NOMO-1 treated with dmso at 0.1 percent for 144 hours (cell line): ENCODE results near the gene CHN2.

Experiments used
- DNase-seq: peaks from one replicate; lab custom pipeline; 2025; ENCODE audit not compliant: unreplicated experiment; lab: John Stamatoyannopoulos, UW

CHN2 gene

GRCh38 chr7:29485339-29486190, 291.0 kb downstream of the CHN2 start:
- no peak for DNase-seq

GRCh38 chr7:29486191-29486700, 291.7 kb downstream of the CHN2 start:
- no peak for DNase-seq

DNA sequence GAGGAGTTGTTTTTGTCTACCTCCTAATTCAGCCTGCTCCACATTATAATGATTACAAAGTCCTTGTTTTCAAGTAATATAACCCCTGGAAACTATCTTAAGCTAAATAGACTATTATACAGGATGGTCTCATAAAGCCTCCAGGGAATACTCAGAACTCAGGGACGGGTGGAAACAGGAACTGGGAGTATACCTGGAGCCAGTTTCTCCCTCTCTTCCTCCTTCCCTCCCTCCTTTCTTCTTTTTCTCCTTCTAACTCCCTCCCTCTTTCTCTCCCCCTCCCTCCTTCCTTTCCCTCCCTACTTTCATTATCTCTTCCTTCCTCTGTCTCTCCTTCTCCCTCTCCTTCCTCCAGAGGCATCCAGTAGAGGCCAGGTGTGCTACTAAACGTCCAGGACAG, 292.8 kb downstream of the CHN2 start:
- DNase-seq: no peak

GRCh38 chr7:29488203-29488970, 293.8 kb downstream of the CHN2 start:
- no peak for DNase-seq

- no peak for DNase-seq
Observed at GRCh38 chr7:29488977-29489376, 294.4 kb downstream of the CHN2 start.

- no peak for DNase-seq
Observed at GRCh38 chr7:29490094-29490607, 295.6 kb downstream of the CHN2 start.

DNA sequence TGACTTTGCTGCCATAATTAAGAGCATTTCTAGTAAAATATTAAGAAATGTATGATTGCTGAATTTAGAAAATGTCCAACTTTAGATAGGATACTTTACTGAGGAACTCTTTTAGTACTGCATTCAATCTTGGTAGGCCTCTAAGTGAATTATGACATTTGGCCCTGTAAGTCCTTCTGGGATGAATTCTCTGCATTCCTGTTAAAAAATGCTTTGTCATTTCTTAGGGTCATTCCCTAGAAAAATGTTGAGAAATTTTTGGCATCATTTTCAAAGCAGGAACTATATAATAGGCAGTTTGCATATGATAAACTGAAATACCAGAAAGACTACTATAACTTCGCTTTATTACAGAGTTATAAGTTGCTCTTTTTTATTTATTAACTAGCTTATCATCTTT, 299.8 kb downstream of the CHN2 start:
- no peak for DNase-seq

GRCh38 chr7:29495653-29496052, 301.1 kb downstream of the CHN2 start:
- no peak for DNase-seq

GRCh38 chr7:29496355-29497020, 301.9 kb downstream of the CHN2 start:
- DNase-seq: no peak

DNA sequence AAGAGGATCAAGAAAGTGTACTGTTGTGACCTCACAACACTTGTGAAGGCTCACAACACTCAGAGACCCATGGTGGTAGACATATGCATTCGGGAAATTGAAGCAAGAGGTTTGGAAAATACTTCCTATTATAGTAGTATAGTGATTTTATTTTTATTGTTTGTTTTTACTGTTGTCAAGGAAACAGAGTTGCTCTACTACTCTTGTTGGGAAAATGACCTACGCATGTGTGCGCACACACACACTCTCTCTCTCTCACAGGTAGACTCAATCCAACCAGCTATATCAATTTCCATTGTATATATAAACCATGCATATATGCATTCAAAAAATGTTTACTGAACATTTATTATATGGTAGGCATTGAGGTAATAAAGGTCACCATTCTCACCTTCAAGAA, 305.4 kb downstream of the CHN2 start:
- DNase-seq: no peak

DNA sequence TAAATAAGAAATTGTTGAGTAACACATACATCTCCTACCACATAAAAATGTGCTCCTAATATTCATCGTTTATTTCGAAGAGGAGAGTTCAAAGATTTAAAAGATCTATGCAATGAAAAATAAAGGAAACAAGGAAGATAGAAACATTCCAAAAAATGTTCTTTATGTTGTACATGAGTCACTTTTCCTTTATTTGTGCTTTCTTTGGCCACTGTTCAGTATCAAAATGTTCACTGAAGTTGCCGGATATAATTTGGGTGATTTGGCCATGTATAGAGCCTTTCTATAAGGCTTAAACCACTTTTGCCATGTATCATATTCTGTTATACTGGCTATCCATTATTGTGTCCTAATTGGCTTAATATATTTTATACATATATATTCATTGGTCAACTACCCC, 306.1 kb downstream of the CHN2 start:
- DNase-seq: no peak

DNA sequence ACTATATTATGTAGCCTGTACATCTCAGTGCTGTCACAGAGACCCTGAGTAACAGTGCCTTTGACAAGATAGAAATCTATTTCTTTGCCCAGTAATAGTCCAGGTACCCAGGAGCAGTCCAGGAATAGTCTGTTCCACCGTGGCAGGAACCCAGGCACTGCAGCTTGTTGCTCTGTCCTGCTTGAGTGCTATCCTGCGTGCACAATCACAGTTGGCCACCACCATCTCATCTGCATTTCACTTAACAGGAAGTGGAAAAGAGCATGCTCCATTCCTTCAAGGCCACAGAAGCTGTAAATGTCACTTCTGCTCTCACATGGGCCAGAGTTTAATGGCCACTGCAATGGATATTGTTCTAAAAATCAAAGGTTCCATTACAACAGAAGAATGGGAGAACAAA, 307.6 kb downstream of the CHN2 start:
- no peak for DNase-seq

DNA sequence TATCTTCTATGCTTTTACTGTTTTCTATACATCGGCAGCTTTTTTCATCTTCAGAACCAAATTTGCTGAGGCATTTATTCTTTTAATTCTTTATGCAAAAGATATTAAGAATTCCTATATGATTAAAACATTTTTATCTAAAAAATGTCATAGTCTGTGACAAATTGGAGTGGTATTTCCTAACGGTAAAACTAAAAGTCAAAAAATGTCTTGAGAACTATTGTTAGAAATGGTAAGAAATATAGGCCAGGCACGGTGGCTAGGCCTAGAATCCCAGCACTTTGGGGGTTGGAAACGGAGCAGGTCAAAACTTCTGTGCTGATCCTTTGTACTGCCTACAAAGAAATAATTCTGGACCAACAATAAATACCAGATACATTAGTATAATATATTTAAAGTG, 311.4 kb downstream of the CHN2 start:
- no peak for DNase-seq

DNA sequence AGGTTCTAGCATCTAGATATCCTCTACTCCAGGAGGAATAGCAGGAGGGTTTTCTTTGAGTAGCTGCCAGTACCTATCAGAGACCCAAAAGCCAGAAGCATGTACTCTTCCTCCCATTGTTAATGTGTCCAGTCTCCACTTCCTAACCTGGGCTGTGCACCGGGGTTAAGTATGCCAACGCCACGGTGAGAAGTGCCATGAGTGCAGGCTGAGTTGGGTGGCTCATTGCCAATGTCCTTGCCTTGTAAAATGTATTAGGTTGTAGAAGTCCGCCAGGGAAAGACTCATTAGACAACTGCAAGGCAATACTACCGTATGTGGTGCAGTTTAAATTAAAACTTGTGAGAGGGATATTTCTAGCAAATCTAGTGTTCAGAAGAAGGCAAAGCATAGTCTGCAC, 314.0 kb downstream of the CHN2 start:
- no peak for DNase-seq

- DNase-seq: no peak
Observed at GRCh38 chr7:29510028-29510427, 315.5 kb downstream of the CHN2 start.

- DNase-seq: no peak
Observed at GRCh38 chr7:29511337-29511736, 316.8 kb downstream of the CHN2 start.

DNA sequence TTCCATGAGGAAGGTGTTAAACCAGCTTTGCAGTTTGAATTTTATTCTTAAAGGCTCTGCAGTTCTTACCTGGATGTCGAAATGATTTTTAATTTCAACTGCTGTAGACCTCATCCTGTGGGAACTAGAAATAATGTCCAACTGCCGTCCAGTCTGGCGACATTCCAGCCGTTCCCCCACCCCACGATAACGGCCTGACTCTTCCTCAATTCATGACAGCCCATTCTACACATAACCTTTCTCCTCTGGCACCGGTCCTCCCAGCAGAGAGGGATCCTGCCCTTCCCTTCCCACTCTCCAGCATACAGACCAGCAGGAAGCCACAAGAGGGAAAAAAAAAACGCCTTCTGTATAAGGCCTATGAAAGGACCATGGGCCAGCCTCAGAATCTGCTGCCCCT, 317.3 kb downstream of the CHN2 start:
- DNase-seq: no peak

GRCh38 chr7:29516491-29516890, 321.9 kb downstream of the CHN2 start:
- DNase-seq: no peak

DNA sequence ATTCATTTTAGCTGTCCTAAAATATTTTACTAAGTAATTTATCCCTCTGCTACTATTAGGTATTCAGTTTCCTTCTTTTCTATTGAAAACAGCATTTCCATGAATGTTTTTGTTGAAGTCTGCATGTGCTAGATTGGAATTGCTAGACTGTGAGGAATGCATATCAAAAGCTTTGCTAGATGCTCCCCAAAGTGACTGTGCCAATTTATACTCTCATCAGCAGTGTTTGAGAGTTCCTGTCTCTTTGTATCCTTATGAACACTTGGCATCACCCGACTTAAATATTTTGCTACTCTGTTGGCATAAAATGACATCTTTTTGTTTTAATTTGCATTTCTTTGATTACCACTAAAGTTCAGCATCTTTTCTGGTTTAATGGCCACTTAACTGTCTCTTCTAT, 324.0 kb downstream of the CHN2 start:
- no peak for DNase-seq

DNA sequence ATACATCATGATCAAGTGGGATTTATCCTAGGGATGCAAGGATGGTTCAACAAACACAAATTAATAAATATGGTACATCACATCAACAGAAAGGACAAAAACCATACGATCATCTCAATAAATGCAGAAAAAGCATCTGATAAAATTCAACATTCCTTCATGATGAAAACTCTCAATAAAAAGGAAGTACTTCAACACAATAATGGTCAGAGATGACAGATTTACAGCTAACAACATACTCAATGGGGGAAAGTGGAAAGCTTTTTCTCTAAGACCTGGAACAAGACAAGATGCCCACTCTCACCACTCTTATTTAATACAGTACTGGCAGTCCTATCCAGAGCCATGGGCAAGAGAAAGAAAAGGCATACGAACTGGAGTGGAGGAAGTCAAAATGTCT, 329.2 kb downstream of the CHN2 start:
- no peak for DNase-seq

- DNase-seq: no peak
Observed at GRCh38 chr7:29527505-29528108, 333.0 kb downstream of the CHN2 start.
